NCI-H446 (cell line): ENCODE results near the gene BCL7B.
"Not testable (repeated sequence)": the region's sequence is repeated elsewhere in the genome, so short reads cannot be mapped to it uniquely, and the experiment has no call there.

Experiments used
- DNase-seq, 2 experiments: peaks; one replicate each; lab custom pipeline; 2025; lab: John Stamatoyannopoulos, UW

Gene BCL7B

DNA sequence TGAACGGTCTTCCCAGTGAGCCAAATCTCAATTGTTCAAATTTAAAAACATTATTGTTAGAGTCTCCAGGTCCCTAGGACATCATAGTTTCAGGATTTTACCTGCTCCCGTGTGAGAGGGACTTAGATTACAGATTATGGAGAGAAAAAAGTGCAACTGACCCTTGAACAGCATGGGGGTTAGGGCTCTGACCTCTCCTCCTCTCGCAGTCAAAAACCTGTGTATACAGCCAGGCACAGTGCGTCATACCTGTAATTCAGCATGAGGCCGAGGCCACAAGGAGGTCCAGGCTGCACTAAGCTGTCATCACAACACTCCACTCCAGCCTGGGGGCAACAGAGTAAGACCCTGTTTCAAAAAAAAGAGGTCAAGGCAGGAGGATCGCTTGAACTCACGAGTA, 60.9 kb downstream of the BCL7B start:
- DNase-seq, result no peak

DNA sequence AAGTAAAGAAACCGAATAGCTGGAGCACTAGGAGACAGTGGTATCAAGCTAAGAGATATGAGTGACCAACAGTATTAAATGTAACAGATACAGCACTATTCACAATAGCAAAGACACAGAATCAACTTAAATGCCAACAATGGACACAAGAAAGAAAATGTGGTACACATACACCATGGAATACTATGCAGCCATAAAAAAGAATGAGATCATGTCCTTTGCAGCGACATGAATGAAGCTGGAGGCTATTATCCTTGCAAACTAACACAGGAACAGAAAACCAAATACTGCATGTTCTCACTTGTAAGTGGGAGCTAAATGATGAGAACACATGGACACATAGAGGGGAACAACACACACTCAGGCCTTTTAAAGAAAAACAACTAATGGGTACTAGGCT, 62.0 kb downstream of the BCL7B start:
- DNase-seq, result not testable (repeated sequence)

DNA sequence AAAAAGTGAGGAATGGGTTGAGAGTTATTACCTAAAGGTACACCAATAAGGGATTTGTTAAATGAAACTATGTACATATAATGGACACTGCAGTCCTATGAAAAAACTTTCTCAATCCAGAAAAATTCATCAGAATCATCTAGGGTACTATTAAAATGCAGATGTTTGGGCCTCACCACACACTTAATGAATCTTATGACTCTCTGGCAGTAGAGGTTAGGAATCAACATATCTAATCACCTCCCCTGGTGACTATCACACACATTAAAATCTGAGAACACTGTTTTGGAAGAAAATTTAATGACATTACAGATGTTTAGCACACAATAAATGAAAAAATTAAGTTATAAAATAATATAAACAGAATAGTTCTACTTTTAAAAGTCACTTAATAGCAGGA, 67.5 kb downstream of the BCL7B start:
- no peak for DNase-seq

DNA sequence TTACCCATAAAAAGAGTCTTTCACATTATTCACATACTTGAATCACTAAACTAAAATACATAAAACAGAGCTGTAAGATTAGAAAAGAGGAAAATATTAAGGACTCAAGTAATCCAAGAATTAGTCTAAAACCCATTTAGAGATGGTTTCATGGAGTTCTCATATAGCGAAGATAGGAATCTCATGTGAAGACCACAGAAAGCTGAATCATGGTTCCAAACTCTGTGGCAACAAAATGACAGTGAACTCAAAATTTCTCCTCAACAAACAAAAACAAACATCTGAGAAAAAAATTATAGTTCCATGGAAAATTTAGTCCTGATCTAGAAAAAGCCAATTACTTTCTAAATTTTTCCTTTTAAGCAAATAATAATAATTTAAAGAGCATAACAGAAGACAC, 70.0 kb downstream of the BCL7B start:
- DNase-seq, result no peak
